Lower lobe of right lung (tissue), 2 donors: Measurements from ENCODE around the gene KLC4. TPM values are rescaled to one million over a fixed set of nuclear protein-coding genes. Genes with fewer than 3 reads are reported as not detected.

Experiments
- ATAC-seq, 2 donors: fragments of 200-7000 bp; cut with Tn5 transposase; one replicate each; pipeline ENCODE4 v1.9.1; 2020 to 2022; ENCODE audit warnings: mild to moderate bottlenecking in 2 of 2, moderate library complexity in 2 of 2
- DNase-seq: peaks from one replicate; pipeline ENCODE4 v3.0.0-alpha.2; 2020
- H3K27ac ChIP-seq: fragments of 200-600 bp; one replicate; pipeline ENCODE4 v1.8.0; 2022
- H3K27me3 ChIP-seq: fragments of 200-600 bp; one replicate; pipeline ENCODE4 v1.8.0; 2022; ENCODE audit warnings: low read depth
- H3K36me3 ChIP-seq: fragments of 200-600 bp; one replicate; pipeline ENCODE4 v1.8.0; 2022; ENCODE audit warnings: mild to moderate bottlenecking
- H3K4me1 ChIP-seq: fragments of 200-600 bp; one replicate; pipeline ENCODE4 v1.8.0; 2022
- H3K4me3 ChIP-seq: fragments of 200-600 bp; one replicate; pipeline ENCODE4 v1.8.0; 2022; ENCODE audit warnings: mild to moderate bottlenecking
- H3K9me3 ChIP-seq: fragments of 200-600 bp; one replicate; pipeline ENCODE4 v1.8.0; 2022
- intact Hi-C: fragments of 100-400 bp; cut with DNase I; formaldehyde crosslinking; loops from one replicate; pipeline ENCODE4 v1.11.0; 2022
- total RNA-seq: library from RNA; stranded (reverse); fragmentation: NEBNext Ultra II Directional; extraction: Animal tissue kit (Norgen Biotek cat#: 25700); gene quantifications from one replicate; pipeline ENCODE4 v1.2.1, GENCODE V29; 2021
- TF ChIP-seq, protein P1 (sequence below): fragments of 200-600 bp; IDR thresholded peaks from one replicate; pipeline ENCODE4 v1.8.0; 2022; ENCODE audit warnings: antibody characterized with exemption, mild to moderate bottlenecking
- donor health status: DM: no; HTN: yes; CAD: no; lungs with severe emphysema.

KLC4 gene
- total RNA-seq, 1 donor from 2014 or later, result 45.2 TPM

DNA sequence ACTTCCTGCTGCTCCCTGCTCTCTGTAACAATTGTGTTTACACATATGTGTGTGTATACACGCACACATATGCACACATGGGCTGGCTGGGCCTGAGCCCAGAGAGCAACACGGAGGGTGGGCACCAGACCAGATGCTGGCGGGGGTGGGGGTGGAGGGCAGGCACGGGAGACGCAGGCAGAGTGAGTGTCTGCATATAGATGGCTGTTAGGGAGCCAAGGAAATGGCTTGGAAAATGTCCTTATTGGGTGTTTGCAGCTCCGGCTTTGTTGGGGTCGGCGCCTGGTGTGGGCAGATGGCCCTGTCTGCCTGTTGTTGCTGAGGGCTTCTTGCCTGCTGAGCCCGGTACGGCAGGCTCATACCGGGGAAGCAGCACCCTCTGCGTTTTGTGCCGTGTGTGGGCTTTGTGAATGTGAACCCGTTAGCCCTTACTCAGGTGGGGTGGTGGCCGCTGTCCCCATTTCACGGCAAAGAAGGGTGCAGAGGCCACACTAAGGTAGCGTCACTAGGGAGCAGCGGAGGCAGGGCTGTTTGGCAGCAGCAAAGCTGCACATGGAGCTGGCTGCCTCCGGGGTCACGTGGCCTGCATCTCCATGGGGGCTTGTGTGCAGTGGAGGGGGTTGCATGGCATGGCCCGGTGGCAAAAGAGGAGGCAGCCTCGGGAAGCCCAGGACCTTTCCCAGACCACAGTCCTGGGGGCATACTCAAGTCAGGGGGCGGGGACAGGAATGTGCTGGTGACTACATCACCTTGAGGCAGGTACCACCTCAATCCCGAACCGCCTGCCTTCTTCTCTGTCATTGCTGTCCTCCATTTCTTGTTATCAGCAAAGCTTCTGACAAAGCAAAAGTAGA is 64.3 kb downstream of the KLC4 start:
- Histone ChIP-seq H3K9me3 (no peaks in the 10 kb centered on the region), H3K27me3 (no peaks in the 10 kb centered on the region), H3K4me3 (no peak overlapping the region), H3K4me1 (peaks cover 44% of the 10 kb centered on the region), H3K36me3 (no peaks in the 10 kb centered on the region), H3K27ac (no peak overlapping the region)
- ATAC-seq (no peak), DNase-seq (no peak)
- TF ChIP-seq, protein P1, sequence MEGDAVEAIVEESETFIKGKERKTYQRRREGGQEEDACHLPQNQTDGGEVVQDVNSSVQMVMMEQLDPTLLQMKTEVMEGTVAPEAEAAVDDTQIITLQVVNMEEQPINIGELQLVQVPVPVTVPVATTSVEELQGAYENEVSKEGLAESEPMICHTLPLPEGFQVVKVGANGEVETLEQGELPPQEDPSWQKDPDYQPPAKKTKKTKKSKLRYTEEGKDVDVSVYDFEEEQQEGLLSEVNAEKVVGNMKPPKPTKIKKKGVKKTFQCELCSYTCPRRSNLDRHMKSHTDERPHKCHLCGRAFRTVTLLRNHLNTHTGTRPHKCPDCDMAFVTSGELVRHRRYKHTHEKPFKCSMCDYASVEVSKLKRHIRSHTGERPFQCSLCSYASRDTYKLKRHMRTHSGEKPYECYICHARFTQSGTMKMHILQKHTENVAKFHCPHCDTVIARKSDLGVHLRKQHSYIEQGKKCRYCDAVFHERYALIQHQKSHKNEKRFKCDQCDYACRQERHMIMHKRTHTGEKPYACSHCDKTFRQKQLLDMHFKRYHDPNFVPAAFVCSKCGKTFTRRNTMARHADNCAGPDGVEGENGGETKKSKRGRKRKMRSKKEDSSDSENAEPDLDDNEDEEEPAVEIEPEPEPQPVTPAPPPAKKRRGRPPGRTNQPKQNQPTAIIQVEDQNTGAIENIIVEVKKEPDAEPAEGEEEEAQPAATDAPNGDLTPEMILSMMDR, result no peak
- intact Hi-C loops, result no loop called here

DNA sequence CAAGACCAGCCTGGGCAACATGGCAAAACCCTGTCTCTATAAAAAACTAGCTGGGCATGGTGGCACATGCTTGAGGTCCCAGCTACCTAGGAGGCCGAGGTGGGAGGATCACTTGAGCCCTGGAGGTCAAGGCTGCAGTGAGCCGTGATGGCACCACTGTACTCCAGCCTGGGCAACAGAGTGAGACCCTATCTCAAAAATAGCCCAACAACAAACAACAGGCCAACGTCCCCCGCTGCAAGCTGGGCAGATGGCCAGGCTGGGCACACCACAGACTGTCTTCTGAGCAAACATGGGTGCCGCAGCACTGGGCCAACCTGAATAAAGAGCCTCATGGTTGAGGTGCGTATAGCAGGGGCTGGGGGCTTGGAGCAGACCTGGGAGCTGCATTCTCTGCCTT is 65.0 kb downstream of the KLC4 start:
- TF ChIP-seq, protein P1, result no peak
- DNase-seq, result no peak
- no peak for ATAC-seq
- intact Hi-C loops, result no loop called here
- Histone ChIP-seq H3K27ac (no peak overlapping the region), H3K4me1 (peaks cover 50% of the 10 kb centered on the region), H3K9me3 (no peaks in the 10 kb centered on the region), H3K36me3 (no peaks in the 10 kb centered on the region), H3K4me3 (no peak overlapping the region), H3K27me3 (no peaks in the 10 kb centered on the region)

Other genes starting within 250 kb of the KLC4 start
- gene RPL7L1, start 180.0 kb upstream of the KLC4 start, total RNA-seq, result 64.5 TPM
- 9.8 TPM for gene PTCRA, start 143.6 kb upstream of the KLC4 start, total RNA-seq
- gene CNPY3, start 130.2 kb upstream of the KLC4 start, total RNA-seq, result 84.0 TPM
- gene GNMT, start 98.9 kb upstream of the KLC4 start, total RNA-seq, result 2.4 TPM
- 33.3 TPM for gene PEX6, start 80.5 kb upstream of the KLC4 start, total RNA-seq
- 24.5 TPM for gene PPP2R5D, start 75.1 kb upstream of the KLC4 start, total RNA-seq
- 44.8 TPM for gene MEA1, start 45.7 kb upstream of the KLC4 start, total RNA-seq
- 59.3 TPM for gene KLHDC3, start 45.4 kb upstream of the KLC4 start, total RNA-seq
- gene RRP36, start 38.0 kb upstream of the KLC4 start, total RNA-seq, result 35.3 TPM
- gene CUL7, start 5.8 kb upstream of the KLC4 start, total RNA-seq, result 16.1 TPM
- gene MRPL2, start 197 bp upstream of the KLC4 start, total RNA-seq, result 40.1 TPM
- 81.0 TPM for gene PTK7, start 16.7 kb downstream of the KLC4 start, total RNA-seq
- gene SRF, start 111.6 kb downstream of the KLC4 start, total RNA-seq, result 29.2 TPM
- 41.8 TPM for gene CUL9, start 122.6 kb downstream of the KLC4 start, total RNA-seq
- gene DNPH1, start 169.8 kb downstream of the KLC4 start, total RNA-seq, result 24.0 TPM
- gene TTBK1, start 183.8 kb downstream of the KLC4 start, total RNA-seq, result 0.09 TPM
- not detected for gene SLC22A7, start 238.6 kb downstream of the KLC4 start, total RNA-seq
- 0.95 TPM for gene CRIP3, start 249.2 kb downstream of the KLC4 start, total RNA-seq